LHCN-M2 (cell line): ENCODE results near the gene FAM78A. TPM values are rescaled to one million over a fixed set of nuclear protein-coding genes. Genes with fewer than 3 reads are reported as not detected.
"Not testable (repeated sequence)": the region's sequence is repeated elsewhere in the genome, so short reads cannot be mapped to it uniquely, and the experiment has no call there.

Experiments used
- DNase-seq: peaks from one replicate; pipeline ENCODE4 v3.0.0-alpha.2; 2012; ENCODE audit warnings: low read depth
- total RNA-seq: library from RNA; depleted of rRNA; stranded (reverse); fragments of >200 nt; gene quantifications from 2 replicates; pipeline ENCODE4 v1.2.3, GENCODE V29; 2014

FAM78A gene
- total RNA-seq, 1 experiment from 2014 or later = 1.7 TPM

GRCh38 chr9:131266266-131267229 is 9.8 kb downstream of the FAM78A start:
- no peak for DNase-seq

GRCh38 chr9:131264231-131264630 is 12.1 kb downstream of the FAM78A start:
- no peak for DNase-seq

- no peak for DNase-seq
Observed at GRCh38 chr9:131263701-131264100, 12.6 kb downstream of the FAM78A start.

- not testable (repeated sequence) for DNase-seq
Observed at GRCh38 chr9:131263033-131263343, 13.3 kb downstream of the FAM78A start.

GRCh38 chr9:131262327-131263032 is 13.8 kb downstream of the FAM78A start:
- DNase-seq = no peak

GRCh38 chr9:131260751-131261452 is 15.4 kb downstream of the FAM78A start:
- DNase-seq = no peak

GRCh38 chr9:131259916-131260597 is 16.3 kb downstream of the FAM78A start:
- no peak for DNase-seq

GRCh38 chr9:131259432-131259898 is 16.8 kb downstream of the FAM78A start:
- DNase-seq = no peak

- no peak for DNase-seq
Observed at GRCh38 chr9:131258698-131259431, 17.4 kb downstream of the FAM78A start.

- no peak for DNase-seq
Observed at GRCh38 chr9:131258186-131258585, 18.1 kb downstream of the FAM78A start.

GRCh38 chr9:131257266-131258025 is 18.9 kb downstream of the FAM78A start:
- no peak for DNase-seq

- DNase-seq = no peak
Observed at GRCh38 chr9:131255676-131256197, 20.6 kb downstream of the FAM78A start.

- DNase-seq = no peak
Observed at GRCh38 chr9:131254626-131255025, 21.7 kb downstream of the FAM78A start.

GRCh38 chr9:131253891-131254491 is 22.3 kb downstream of the FAM78A start:
- no peak for DNase-seq

- no peak for DNase-seq
Observed at GRCh38 chr9:131252120-131252519, 24.2 kb downstream of the FAM78A start.

- DNase-seq = no peak
Observed at GRCh38 chr9:131246618-131247017, 29.7 kb downstream of the FAM78A start.

- DNase-seq = not testable (repeated sequence)
Observed at GRCh38 chr9:131244331-131244730, 32.0 kb downstream of the FAM78A start.

GRCh38 chr9:131240047-131240921 is 36.0 kb downstream of the FAM78A start:
- no peak for DNase-seq
